HL-60/S4 treated with phorbol 12-myristate 13-acetate at 8.2 ng/mL for 4 days and 3 days (cell line): ENCODE results near the gene GPX2.
"Not testable (repeated sequence)": the region's sequence is repeated elsewhere in the genome, so short reads cannot be mapped to it uniquely, and the experiment has no call there.

Source experiments
- in situ Hi-C: fragments of 300-500 bp; cut with MboI; formaldehyde crosslinking; loops from 2 replicates; pipeline ENCODE4 v1.15.0; 2022; ENCODE audit warnings: low sequenced_read_pairs

The GPX2 gene

DNA sequence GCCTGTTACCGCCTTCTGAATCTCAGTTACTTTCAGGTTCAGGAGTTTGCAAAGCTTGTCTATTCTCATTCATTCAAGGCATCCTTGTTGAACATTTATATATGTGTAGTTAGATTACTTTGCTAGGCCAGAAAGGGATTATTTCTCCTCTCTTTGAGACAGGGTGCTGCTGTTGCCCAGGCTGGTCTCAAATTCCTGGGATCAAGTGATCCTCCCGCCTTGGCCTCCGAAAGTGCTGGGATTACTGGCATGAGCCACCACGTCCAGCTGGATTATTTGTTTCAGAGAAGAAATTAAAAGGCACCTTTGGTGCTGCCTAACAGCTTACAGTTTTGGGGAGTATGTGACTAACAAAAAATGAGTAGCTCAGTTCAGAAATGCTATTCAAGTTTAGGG, 27.5 kb downstream of the GPX2 start:
- in situ Hi-C loops, result no loop called here

DNA sequence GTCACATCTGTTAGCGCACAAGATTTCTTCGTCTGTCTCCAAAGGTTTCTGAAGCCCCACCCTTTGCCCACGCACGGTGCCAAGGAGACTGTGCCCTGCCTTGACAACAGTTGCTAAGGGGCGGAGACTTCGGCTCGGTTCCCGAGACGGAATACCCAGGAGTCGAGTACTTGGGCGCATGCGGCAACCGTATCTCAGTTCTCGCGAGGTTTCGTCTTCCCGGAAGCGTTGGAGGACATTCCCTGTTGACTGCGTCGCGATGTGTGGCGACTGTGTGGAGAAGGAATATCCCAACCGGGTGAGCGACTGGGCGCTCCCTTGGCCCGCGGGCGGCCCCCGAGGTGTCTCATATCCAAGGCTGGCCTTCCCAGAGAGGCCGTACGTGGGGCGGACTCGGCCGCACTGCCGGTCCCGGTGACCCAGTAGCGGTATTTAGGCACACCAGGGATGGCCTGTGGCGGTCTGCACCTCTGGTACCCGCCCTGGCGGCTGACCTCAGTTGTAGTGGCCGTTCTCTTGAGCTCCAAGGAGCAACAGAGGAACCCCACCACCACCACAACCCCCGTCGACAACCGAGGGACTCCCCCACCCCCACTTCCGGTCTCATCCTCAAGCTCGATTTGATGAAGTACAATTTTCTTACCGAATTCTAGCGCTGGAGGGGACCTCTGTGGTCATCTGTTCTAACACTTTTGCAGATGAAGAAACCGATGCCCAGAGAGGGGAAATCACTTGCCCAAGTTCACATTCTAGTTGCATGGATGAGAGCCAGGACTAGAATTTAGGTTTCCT, 28.1 kb downstream of the GPX2 start, which contains the start of gene CHURC1:
Gene CHURC1 (plus strand): TSS at position 219 of the 792 bp plus-strand sequence. CDS start 41 bp downstream, at position 260.
- in situ Hi-C loops, result no loop called here

DNA sequence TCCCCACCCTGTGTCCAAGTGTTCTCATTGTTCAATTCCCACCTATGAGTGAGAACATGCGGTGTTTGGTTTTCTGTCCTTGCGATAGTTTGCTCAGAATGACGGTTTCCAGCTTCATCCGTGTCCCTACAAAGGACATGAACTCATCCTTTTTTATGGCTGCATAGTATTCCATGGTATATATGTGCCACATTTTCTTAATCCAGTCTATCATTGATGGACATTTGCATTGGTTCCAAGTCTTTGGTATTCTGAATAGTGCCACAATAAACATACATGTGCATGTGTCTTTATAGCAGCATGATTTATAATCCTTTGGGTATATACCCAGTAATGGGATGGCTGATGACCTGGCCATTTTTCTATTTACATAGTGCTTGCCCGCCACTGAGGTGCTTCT, 29.1 kb downstream of the GPX2 start:
- in situ Hi-C loops, result not testable (repeated sequence)

DNA sequence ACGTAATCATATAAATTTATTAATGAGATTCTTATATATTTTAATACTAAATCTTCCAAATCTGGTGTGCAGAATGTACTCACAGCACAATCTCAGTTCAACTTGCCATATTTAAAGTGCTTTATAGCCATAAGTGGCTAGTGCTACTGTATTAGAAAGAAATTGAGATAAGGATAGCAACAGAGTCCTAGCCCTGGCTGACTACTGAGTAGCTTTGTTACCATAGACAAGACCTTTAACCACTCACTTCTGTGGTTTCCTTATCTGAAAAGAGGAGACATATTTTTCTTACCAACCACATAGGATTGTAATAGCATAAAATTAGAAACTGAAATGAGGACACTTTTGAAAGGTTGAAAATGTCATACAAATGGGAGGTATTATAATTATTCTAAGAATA, 30.3 kb downstream of the GPX2 start:
- in situ Hi-C loops, result no loop called here

DNA sequence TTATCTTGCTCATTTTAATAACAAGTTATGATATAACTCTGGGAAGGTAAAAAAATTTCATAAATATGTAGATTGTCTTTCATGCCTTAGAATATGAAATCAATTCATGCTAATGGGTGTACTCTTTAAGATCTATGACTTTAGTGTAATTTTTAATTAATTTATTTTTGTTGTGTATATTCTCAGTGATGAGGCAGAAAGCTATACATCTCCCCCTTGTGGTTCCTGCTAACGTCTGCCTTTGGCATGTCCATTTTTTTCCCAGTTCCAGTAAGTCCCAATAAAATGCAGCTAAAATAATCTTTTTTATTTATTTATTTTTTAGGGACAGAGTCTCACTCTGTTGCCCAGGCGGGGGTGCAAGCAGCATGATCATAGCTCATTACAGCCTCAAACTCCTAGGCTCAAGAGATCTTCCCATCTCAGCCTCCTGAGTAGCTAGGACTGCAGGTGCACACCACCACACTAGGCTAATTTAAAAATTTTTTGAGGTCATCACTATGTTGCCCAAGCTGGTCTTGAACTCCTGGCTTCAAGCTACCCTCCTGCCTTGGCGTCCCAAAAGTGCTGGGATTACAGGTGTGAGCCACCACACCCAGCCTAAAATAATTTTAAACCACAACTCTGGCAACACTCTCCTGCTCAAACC, 31.6 kb downstream of the GPX2 start:
- in situ Hi-C loops, result no loop called here

DNA sequence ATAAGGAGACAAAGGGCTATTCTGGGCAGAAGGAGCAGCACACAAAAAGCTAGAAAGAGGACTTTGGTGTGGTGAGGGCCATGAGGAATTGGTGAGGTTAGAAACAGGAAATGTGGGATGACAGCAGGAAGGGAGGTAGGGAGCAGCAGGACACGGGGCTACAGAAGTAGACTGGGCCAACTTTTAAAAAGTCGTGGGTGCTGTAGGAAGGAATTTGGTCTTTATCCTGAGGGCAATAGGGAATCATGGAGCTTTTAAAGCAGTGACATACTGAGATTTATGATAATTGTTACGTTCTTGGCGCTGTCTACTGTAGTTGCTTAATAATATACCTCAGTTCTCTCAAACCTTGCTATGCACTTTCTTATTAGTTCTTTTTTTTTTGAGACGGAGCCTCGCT, 36.5 kb downstream of the GPX2 start:
- in situ Hi-C loops, result no loop called here

DNA sequence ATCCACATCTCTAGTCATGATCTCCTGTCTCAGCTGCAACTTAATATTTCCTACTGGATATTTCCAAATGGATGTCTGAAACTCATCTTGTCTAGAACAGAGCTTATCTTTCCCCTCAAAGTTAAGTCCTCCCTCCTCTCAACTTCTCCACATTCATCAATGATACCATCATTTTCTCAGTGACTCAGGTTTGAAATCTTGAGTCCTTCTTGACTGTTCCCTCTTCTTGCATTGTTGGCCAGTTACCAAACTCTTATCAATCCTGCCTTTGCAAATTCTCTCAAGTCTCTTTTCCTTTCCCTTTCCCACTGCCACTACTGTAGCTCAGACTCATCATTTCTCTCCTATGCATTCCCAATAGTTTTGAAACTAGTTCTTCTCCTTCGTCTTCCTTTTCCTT, 42.6 kb downstream of the GPX2 start:
- in situ Hi-C loops, result no loop called here

DNA sequence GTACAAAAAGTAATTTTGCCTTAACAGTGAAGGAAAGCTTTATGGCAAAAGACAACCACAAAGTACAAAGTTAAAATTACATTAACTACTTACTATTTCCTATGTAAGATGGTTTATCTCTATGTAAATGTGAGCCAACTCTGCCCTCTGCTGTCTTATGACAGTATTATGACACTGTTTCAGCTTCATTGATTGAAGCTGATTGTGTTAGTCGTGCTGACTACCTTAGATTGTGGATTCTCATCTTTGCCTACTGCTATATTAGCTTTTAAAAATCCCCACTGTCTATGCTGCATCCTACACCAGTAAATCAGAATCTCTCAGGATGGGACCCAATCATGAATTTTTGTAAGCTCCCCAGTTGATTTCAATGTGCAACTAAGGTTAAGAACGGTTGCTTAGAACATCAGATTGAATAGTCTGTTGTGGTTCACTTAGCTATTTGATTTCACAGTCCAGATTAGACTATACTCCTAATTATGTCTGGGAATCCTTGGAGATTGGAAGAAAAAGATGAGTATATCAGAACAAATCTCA, 50.6 kb downstream of the GPX2 start:
- in situ Hi-C loops, result no loop called here

DNA sequence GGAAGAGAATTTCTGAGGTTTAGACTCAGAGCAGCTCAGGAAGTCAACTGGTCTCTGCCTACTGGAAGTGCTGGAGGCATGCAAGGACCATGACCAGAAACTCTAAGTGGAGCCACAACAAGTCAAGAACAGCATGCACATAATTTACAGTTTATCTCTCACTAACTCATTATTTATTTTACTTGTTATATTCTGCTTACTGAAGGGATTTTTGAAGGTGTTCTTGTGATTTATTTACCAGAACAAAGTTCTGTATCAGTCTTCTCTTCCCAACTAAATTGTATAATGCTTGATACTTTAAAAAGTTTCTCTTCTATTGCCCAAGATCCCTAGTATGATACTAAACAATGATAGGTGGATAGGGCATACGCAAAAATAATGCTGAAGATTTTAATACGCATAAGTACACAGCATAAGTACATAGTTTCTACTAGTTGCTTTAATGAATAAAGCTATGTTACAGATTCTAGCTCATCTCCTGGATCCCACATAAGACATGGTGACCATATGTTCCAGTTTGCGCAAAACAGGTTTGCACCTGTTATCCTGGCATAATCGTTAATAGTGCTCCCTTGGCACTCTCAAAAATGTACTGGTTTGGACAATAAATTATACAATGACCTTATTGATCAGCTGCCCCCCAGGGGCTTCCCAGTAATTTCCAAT, 51.2 kb downstream of the GPX2 start:
- in situ Hi-C loops, result no loop called here

DNA sequence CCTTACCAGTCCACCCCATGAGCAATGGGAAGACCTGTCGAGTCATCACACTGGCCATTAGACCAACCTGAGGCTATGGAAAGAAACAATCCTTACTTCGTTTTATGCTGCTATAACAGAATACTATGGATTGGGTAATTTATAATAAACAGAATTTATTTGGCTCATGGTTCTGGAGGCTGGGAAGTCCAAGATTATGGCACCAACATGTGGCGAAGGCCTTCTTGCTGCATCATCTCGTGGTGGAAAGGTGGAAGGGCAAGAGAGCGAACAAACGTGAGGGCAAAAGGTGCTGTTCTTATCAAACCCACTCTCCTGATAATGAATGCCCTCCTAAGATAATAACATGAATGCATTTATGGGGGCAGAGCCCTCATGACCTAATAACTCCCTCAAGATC, 53.2 kb downstream of the GPX2 start:
- in situ Hi-C loops, result no loop called here
